H1 (cell line): Measurements from ENCODE around the gene FAM193A. TPM values are rescaled to one million over a fixed set of nuclear protein-coding genes. Genes with fewer than 3 reads are reported as not detected.

Experiments
- CTCF ChIA-PET: fragments of 300-600 bp; sonication (Branson Sonifier 250); formaldehyde crosslinking; loops from one replicate; lab custom pipeline; 2021; ENCODE audit not compliant: partially characterized antibody; lab: Charles Lee
- POLR2A ChIA-PET: fragments of 300-600 bp; sonication (Branson Sonifier 250); formaldehyde crosslinking; loops from one replicate; lab custom pipeline; 2021; ENCODE audit warnings: inconsistent platforms; ENCODE audit not compliant: partially characterized antibody; lab: Charles Lee
- DNase-seq, 2 experiments: peaks; one replicate each; pipeline versions ENCODE4 v3.0.0 to v3.0.0-alpha.2; 2010 to 2022; ENCODE audit warnings: low spot score in 2 of 2, low read depth in 1 of 2, mixed read lengths in 1 of 2
- FAIRE-seq: peaks from 2 replicates; lab custom pipeline; 2011; peaks lifted over from hg19 to GRCh38; lab: Jason Lieb, UNC
- H2AFZ ChIP-seq: 2 replicates; pipeline ENCODE4 v1.8.1; 2012; ENCODE audit warnings: low read length, inconsistent platforms
- H2AK5ac ChIP-seq: 2 replicates; pipeline ENCODE4 v1.6.1; 2013; ENCODE audit warnings: low read depth, low read length
- H2BK120ac ChIP-seq: replicated peaks from 2 replicates; pipeline ENCODE3; 2013; ENCODE audit warnings: low read depth, low read length, inconsistent platforms
- H2BK12ac ChIP-seq: 2 replicates; pipeline ENCODE4 v1.6.1; 2013; ENCODE audit warnings: low read depth, low read length
- H2BK15ac ChIP-seq: 2 replicates; pipeline ENCODE4 v1.6.1; 2013; ENCODE audit warnings: low read length
- H2BK20ac ChIP-seq: 2 replicates; pipeline ENCODE4 v1.6.1; 2013; ENCODE audit warnings: low read length
- H2BK5ac ChIP-seq: 2 replicates; pipeline ENCODE4 v1.6.1; 2013; ENCODE audit warnings: low read depth, low read length
- H3K14ac ChIP-seq: 2 replicates; pipeline ENCODE4 v1.6.1; 2013; ENCODE audit warnings: inconsistent platforms; ENCODE audit not compliant: insufficient read length
- H3K18ac ChIP-seq: 2 replicates; pipeline ENCODE4 v1.6.1; 2013; ENCODE audit warnings: low read length; ENCODE audit errors: extremely low read depth
- H3K23ac ChIP-seq: 2 replicates; pipeline ENCODE4 v1.6.1; 2013; ENCODE audit warnings: inconsistent platforms; ENCODE audit not compliant: insufficient read length
- H3K23me2 ChIP-seq: 2 replicates; pipeline ENCODE4 v1.6.1; 2013; ENCODE audit warnings: low read depth, low read length
- H3K27ac ChIP-seq: 2 replicates; pipeline ENCODE4 v1.6.1; 2011; ENCODE audit warnings: low read depth, low read length, inconsistent platforms
- H3K27me3 ChIP-seq, 4 experiments: replicated peaks in 1 of 4; 1 replicate in 1 of 4; 2 replicates in 3 of 4; pipeline versions ENCODE4 v1.6.1 to v1.8.1; 2011 to 2013; ENCODE audit warnings: low read length in 3 of 4, mild to moderate bottlenecking in 3 of 4, inconsistent platforms in 2 of 4, mixed read lengths in 2 of 4, moderate library complexity in 1 of 4; ENCODE audit not compliant: control insufficient read depth in 3 of 4, insufficient read depth in 3 of 4; ENCODE audit errors: extremely low read depth in 1 of 4
- H3K36me3 ChIP-seq, 4 experiments: 2 replicates each; pipeline versions ENCODE4 v1.6.1 to v1.8.1; 2011 to 2013; ENCODE audit warnings: mild to moderate bottlenecking in 4 of 4, low read length in 3 of 4, moderate library complexity in 2 of 4, control low read depth in 1 of 4, inconsistent platforms in 1 of 4; ENCODE audit not compliant: insufficient read depth in 4 of 4, control insufficient read depth in 2 of 4
- H3K4ac ChIP-seq: replicated peaks from 2 replicates; pipeline ENCODE3; 2013; ENCODE audit warnings: low read length, low read depth, mixed read lengths, inconsistent platforms; ENCODE audit not compliant: insufficient read length
- H3K4me1 ChIP-seq, 4 experiments: replicated peaks in 1 of 4; 1 replicate in 1 of 4; 2 replicates in 3 of 4; pipeline versions ENCODE4 v1.6.1 to v1.8.1; 2011 to 2013; ENCODE audit warnings: low read length in 3 of 4, inconsistent platforms in 2 of 4, mixed read lengths in 1 of 4; ENCODE audit not compliant: insufficient read depth in 4 of 4, control insufficient read depth in 3 of 4
- H3K4me2 ChIP-seq, 2 experiments: 2 replicates each; pipeline versions ENCODE4 v1.6.1 to v1.8.1; 2011 to 2013; ENCODE audit warnings: low read depth in 2 of 2, low read length in 2 of 2, control low read depth in 1 of 2, inconsistent platforms in 1 of 2, mild to moderate bottlenecking in 1 of 2; ENCODE audit not compliant: insufficient read depth in 1 of 2
- H3K4me3 ChIP-seq, 4 experiments: fragments of 200-600, 300-600 bp in 1 of 4; sonication (generic), shearing (Covaris generic), sonication (Bioruptor Twin) in 1 of 4; 2 replicates each; pipeline versions ENCODE4 v1.5.1 to v1.8.1; 2011 to 2016; ENCODE audit warnings: low read length in 4 of 4, low read depth in 3 of 4, control low read depth in 2 of 4, inconsistent platforms in 2 of 4, mild to moderate bottlenecking in 2 of 4, mixed read lengths in 1 of 4, moderate library complexity in 1 of 4; ENCODE audit not compliant: insufficient read depth in 2 of 4; ENCODE audit errors: extremely low read depth in 1 of 4
- H3K56ac ChIP-seq: replicated peaks from 2 replicates; pipeline ENCODE3; 2013; ENCODE audit warnings: low read depth, mild to moderate bottlenecking, mixed read lengths, low read length, inconsistent platforms; ENCODE audit not compliant: insufficient read length
- H3K79me1 ChIP-seq: 2 replicates; pipeline ENCODE4 v1.6.1; 2013; ENCODE audit warnings: low read depth, low read length, control low read depth
- H3K79me2 ChIP-seq, 2 experiments: 2 replicates each; pipeline versions ENCODE4 v1.6.1 to v1.8.1; 2012 to 2013; ENCODE audit warnings: low read length in 2 of 2, mild to moderate bottlenecking in 2 of 2, inconsistent platforms in 1 of 2; ENCODE audit not compliant: insufficient read depth in 2 of 2, control insufficient read depth in 1 of 2
- H3K9ac ChIP-seq, 4 experiments: replicated peaks in 1 of 4; 1 replicate in 1 of 4; 2 replicates in 3 of 4; pipeline versions ENCODE4 v1.6.1 to v1.8.1; 2011 to 2013; ENCODE audit warnings: low read depth in 3 of 4, low read length in 3 of 4, control low read depth in 2 of 4, mild to moderate bottlenecking in 2 of 4, moderate library complexity in 2 of 4, inconsistent platforms in 1 of 4; ENCODE audit errors: extremely low read depth in 1 of 4
- H3K9me3 ChIP-seq, 2 experiments: 2 replicates each; pipeline versions ENCODE4 v1.6.1 to v1.8.1; 2012 to 2013; ENCODE audit warnings: mild to moderate bottlenecking in 2 of 2, moderate library complexity in 2 of 2, control low read depth in 1 of 2, inconsistent platforms in 1 of 2, low read depth in 1 of 2, low read length in 1 of 2, mixed read lengths in 1 of 2; ENCODE audit not compliant: insufficient read depth in 2 of 2
- H4K20me1 ChIP-seq, 2 experiments: replicated peaks in 1 of 2; 2 replicates each; pipeline versions ENCODE3 to v1.8.1; 2011 to 2013; ENCODE audit warnings: inconsistent platforms in 2 of 2, low read length in 2 of 2, mild to moderate bottlenecking in 1 of 2; ENCODE audit not compliant: insufficient read depth in 2 of 2, control insufficient read depth in 1 of 2
- H4K5ac ChIP-seq: 2 replicates; pipeline ENCODE4 v1.6.1; 2013; ENCODE audit warnings: low read length, low read depth, mixed read lengths, inconsistent platforms; ENCODE audit not compliant: insufficient read length
- H4K8ac ChIP-seq: 2 replicates; pipeline ENCODE4 v1.8.0; 2013; ENCODE audit warnings: mild to moderate bottlenecking, moderate library complexity, low read length, inconsistent platforms; ENCODE audit not compliant: insufficient read depth; ENCODE audit errors: extremely low read depth
- H4K91ac ChIP-seq: replicated peaks from 2 replicates; pipeline ENCODE3; 2013; ENCODE audit warnings: low read length, mixed read lengths, inconsistent platforms; ENCODE audit not compliant: insufficient read length
- WGBS, 2 experiments: shearing (Covaris generic) in 1 of 2; methylation state at CpG; one replicate each; pipeline versions ENCODE4 v1.1.6 to v1.1.7; 2013 to 2015; ENCODE audit warnings: low lambda C conversion rate in 2 of 2, mixed read lengths in 2 of 2, inconsistent platforms in 1 of 2, low coverage in 1 of 2, missing lambda C conversion rate in 1 of 2; ENCODE audit not compliant: insufficient replicate concordance in 2 of 2, insufficient coverage in 1 of 2, insufficient read length in 1 of 2; ENCODE audit errors: extremely low coverage in 1 of 2, missing lambda C conversion rate in 1 of 2; 5-methylcytosine and 5-hydroxymethylcytosine counted together
- polyA plus RNA-seq, 7 experiments: library from polyadenylated mRNA; depleted of rRNA in 3 of 7; stranded (reverse) in 5 of 7; unstranded in 2 of 7; fragments of >200 nt in 5 of 7; fragments of 200-250 nt in 2 of 7; gene quantifications; 1 replicate in 5 of 7; 2 replicates in 1 of 7; 4 replicates in 1 of 7; pipeline versions ENCODE4 v1.2.1 to v1.2.3, GENCODE V29; 2011 to 2013; ENCODE audit warnings: missing spikeins in 2 of 7, mixed read lengths in 2 of 7
- total RNA-seq: library from RNA; stranded (reverse); fragmentation: NEBNext Ultra II Directional; extraction: Animal tissue kit (Norgen Biotek cat#: 25700); gene quantifications from 2 replicates; pipeline ENCODE4 v1.2.1, GENCODE V29; 2021
- TF ChIP-seq, protein P1 (sequence below): IDR thresholded peaks from 2 replicates; pipeline ENCODE4 v1.6.1; 2012; ENCODE audit warnings: inconsistent platforms

The FAM193A gene
- total and polyA plus RNA-seq, 2 of the 8 experiments (the other 6 are each of a cell fraction or from before 2014, with no cell fraction given) = 8.7 to 26.2 TPM

DNA sequence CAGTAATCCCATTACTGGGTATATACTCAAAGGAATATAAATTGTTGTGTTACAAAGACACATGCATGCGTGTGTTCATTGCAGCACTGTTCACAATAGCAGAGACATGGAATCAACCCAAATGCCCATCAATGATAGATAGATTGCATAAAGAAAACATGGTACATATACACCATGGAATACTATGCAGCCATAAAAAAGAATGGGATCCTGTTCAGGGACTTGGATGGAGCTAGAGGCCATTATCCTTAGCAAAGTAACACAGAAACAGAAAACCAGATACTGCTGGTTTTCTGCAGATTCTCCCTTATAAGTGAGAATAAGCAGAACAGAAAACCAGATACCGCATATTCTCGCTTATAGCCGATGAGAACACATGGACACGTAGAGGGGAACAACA lies 43.5 kb downstream of the FAM193A start:
- H3K4me3 ChIP-seq = no peak overlapping the region
- CTCF ChIA-PET = interaction anchor here (1.0 kb wide), 1 partner anchor 13 kb away, joined by 3 read pairs; no protein-coding TSS in a partner anchor

More for the DNA sequence above, 43.5 kb downstream of the FAM193A start:
- Histone ChIP-seq H3K36me3 (no peaks in the 10 kb centered on the region; a peak in 1 of 8 replicates), H4K8ac (no peak overlapping the region), H2AK5ac (no peak overlapping the region), H2BK15ac (no peak overlapping the region), H4K91ac (no peak overlapping the region), H4K20me1 (peaks cover 5 to 18% of the 10 kb centered on the region in 2 experiments), H2BK120ac (no peak overlapping the region), H4K5ac (no peak overlapping the region), H3K79me2 (peaks cover 15 to 91% of the 10 kb centered on the region in 2 experiments), H3K56ac (no peak overlapping the region), H3K79me1 (peaks cover 14% of the 10 kb centered on the region; the same call in 1 of the 2 replicates), H3K14ac (no peak overlapping the region), H3K27me3 (no peaks in the 10 kb centered on the region), H3K4ac (no peak overlapping the region), H3K23ac (no peak overlapping the region), H2BK12ac (no peak overlapping the region), H2BK20ac (no peak overlapping the region), H2BK5ac (no peak overlapping the region), H2AFZ (no peak overlapping the region), H3K9ac (no peak overlapping the region), H3K4me1 (peaks cover 0 to 7% (median 3%) of the 10 kb centered on the region in 4 experiments; a peak in 6 of 7 replicates), H3K23me2 (no peaks in the 10 kb centered on the region), H3K9me3 (no peaks in the 10 kb centered on the region), H3K18ac (no peak overlapping the region), H3K4me2 (no peak overlapping the region), H3K27ac (no peak overlapping the region)
- WGBS, 2 experiments = 99% methylated on average over 5 of the region's 5 CpGs; no CpG with 5 or more reads in 1 of the 2 experiments
- TF ChIP-seq, protein P1, sequence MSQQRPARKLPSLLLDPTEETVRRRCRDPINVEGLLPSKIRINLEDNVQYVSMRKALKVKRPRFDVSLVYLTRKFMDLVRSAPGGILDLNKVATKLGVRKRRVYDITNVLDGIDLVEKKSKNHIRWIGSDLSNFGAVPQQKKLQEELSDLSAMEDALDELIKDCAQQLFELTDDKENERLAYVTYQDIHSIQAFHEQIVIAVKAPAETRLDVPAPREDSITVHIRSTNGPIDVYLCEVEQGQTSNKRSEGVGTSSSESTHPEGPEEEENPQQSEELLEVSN = no peak
- FAIRE-seq = no peak
- DNase-seq = no peak
- POLR2A ChIA-PET = interaction anchor here (1.8 kb wide), 1 partner anchor 17 kb away, joined by 5 read pairs; no protein-coding TSS in a partner anchor
